ENCODE data around the gene C1orf87.

C1orf87 gene

DNA sequence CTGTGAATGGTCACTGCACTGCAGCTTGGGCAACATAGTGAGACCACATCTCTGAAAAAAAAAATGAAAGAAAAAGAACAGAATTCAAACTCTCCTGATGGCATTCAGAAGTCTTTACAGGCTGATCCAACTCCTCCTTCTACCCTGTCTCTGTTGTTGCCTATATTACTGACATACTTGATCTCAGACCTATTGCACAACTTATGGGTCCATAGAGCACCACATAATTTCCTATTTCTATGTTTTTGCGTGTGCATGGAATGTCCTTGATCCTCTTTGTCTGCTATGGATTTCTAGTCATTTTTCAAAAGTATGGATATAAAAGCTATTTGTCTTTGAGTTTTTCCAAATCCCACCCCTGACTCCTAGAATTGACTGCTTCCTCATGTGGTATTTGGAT lies 124.6 kb downstream of the C1orf87 start:
- DNase-seq (ENCODE audit: low spot score), result no peak

DNA sequence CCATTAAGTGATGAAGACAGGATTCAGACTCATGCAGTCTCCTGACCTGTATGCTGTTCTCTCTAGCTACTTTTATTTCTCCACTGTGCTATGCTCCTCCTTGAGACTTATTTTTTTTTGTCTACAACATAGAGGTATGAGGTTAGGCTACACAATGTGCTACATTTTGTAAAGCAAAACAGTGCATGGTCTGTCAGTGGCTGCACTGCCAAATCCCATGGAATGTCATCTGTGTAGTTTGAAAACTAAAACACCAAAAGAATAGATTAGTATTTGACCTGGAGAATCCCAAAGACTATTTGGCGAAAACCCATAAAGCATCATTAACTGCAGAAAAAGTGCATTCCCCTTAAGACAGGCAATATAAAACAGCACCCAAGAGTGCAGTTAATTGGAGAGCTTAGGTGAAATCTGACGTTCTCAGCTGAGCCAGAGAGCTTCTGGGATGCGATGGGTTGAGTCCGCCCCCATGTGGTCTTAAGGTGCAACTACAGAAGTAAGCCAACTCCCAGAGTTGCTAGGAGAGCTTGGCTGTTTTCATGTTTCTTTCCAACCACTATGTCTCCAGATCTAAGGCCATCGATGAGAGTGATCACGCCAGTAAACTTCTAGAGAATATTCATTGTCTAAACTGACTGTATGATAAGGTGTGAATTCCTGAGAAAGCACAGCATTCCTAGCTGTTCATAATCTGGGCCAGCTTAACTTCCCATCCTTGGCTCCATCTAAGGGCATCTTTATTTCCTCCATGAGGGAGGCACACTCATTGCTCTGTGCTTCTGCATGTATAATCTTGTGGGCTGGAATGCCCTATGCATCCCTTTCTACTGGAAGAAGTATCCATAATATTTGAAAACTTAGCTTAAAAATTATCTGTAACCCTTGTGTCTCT lies 126.3 kb downstream of the C1orf87 start:
- DNase-seq (ENCODE audit: low spot score), result peak; percentile 81

DNA sequence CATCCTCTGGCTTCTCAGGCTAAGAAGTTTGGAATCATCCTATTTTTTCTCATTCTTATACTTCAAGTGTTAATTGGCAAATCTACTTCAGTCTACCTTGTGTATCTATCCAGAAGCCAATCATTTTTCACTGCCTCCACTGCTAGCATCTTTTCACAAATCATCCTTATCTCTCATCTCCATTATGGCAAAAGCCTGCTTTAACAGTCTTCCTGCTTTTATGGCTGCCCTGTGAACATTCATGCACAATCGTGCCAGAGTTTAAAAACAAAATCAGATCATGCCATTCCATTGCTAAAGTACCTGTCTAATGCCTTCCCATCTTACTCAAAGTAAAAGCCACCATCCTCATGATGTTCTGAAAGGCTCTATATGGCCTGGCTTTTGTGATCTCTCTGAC lies 127.8 kb downstream of the C1orf87 start:
- no peak for DNase-seq (ENCODE audit: low spot score)

Measured in globus pallidus (tissue), 1 donor.